NCI-H1105 treated with DMSO at 0.1 percent for 48 hours (cell line): ENCODE measurements around the gene BARHL2.

Experiments
- DNase-seq: peaks from one replicate; lab custom pipeline; 2025; lab: John Stamatoyannopoulos, UW

BARHL2 gene

DNA sequence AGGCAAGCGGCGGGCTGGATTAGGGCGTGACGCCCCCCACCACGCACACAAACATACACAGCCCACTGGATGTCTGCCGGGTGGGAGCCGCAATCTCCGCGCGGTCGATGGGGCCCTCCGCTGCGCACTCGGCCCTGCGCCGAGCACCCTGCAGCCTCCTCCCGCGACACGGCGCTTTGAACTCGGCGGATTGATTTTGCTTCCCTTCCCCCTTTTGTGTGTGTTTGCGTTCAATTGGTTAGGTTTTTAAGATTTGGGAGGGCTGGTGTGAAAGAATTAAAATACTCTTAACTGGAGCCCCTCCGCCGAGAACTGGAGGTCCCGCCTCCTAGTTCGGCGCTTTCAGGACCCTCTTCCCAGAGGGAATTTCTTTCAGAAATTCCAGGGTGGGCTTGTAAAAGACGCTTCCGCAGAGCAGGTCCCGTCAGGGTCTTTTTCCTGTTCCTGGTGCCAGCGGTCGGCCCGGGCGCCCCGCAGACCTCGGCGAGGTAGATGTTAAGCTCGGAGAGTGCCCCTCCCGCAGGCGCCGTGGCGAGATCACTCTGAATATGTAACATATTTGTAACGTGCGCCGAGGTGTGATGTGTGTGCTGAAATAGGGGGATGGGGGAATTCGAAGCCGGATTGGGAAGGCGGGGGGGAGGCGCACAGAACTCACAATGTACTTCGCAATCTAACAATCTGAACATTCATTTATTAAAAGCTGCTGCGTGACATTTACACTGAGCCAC lies 8.0 kb upstream of the BARHL2 start:
- no peak for DNase-seq

- no peak for DNase-seq
Measured at GRCh38 chr1:90724361-90724760, 7.3 kb upstream of the BARHL2 start.

DNA sequence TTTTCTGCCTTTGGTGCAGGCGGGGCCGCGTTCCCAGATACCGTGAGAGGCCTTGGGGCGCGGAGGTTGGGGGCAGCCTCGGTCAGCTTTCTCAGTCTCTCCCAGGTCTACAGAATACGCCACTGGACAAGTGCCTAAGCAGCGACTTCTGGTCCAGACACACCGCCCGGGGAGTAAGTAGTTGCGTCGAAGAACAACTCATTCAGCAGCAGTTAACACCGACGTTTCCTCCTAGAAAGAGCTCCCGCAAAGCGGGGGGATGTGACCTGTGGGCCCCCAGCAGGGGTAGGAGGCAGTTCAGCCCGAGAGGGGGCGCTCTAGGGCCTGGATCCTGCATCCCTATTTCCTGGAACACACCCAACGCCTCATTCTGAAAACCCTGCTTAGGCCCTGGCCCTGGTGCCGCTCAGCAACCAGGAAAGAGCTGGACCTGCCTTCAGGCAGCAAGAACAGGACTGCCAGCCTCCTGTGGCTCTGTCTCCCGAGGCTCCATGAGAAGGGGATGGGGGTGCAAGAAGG lies 6.5 kb upstream of the BARHL2 start:
- no peak for DNase-seq

- DNase-seq: no peak
Measured at GRCh38 chr1:90722874-90723589, 5.9 kb upstream of the BARHL2 start.

DNA sequence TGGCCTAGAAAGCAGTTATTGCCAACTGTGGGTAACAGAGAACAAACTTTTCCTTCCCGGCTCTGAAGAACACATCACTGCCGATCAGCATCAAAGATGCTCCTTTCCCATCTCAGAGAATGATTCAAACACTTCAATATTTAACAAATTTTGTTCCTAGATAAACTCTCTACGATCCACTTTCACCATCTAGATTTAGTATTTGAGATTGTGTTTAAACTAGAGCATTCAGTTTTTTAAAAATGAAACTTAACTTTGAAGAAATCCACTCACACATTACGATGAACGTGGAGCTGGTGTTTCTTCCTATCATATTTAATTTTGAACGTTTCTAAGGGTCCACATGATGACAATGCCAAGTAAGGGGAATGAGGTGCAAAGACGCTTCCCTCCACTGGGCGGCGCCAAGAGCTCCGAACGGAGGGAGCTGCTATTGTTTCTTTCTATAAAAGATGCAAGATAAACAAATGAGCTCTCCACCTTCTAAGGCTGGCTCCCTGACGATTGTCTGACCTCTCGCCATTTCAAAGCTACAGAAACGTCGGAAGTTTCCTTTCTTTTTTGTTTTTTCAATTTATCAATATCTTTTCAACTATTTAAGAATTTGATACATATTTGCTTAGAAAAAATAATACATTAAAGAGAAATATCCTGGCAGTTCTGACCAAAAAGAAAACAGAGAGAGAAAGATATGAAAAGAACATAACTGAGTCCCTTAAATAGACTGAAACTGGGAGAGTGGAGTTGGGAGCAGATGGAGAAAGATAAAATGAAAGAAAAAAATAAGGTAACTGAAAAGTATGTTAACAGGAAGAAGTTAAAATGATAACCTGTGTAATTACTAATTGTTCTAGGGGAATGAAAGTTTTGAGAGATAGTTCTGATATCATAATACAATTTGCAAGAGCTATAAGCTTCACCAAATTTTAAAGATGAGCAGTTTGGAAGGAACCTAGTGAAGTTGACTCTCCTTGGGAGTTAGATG lies 4.4 kb upstream of the BARHL2 start:
- DNase-seq: peak; percentile 93

GRCh38 chr1:90720145-90720636 lies 3.1 kb upstream of the BARHL2 start:
- DNase-seq: no peak

DNA sequence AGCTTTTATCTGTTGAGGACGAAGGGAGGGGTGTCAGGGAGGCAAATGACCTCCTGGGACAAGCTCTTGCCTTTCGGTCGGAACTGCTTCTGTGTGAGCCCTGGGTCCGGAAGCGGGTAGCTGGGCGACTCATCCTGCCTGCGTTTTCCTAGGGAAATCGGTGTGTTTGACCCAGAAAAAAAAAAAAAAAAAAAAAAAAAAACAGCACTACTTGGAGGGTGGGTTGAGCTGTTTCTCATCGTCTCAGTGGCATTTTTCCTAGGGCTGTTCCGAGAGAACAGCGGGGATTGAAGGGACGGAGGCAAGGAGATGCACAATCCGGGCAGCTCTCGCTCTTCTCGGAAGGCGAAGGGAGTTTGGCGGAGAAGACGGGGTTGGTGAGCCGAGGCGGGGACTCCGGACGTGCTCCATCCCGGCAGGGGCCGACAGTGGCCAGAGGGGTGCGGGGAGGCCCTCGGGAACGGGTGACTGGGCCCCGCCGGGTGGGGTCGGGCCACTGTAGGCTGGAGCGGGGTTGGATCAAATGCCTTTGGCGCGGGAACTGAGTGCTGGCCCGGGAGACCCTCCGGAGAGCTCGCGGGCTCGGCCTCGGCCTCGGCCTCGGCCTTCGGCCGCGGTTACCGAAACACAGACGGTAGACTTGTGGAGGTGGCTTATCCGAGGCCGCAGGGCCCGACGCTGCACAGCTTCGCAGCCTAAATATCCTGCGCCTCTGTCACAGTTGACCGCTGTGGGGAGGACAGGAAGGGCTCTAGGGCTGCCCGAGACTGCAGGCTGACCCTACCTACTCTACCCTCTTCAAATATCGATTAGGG lies 2.4 kb upstream of the BARHL2 start:
- no peak for DNase-seq

DNA sequence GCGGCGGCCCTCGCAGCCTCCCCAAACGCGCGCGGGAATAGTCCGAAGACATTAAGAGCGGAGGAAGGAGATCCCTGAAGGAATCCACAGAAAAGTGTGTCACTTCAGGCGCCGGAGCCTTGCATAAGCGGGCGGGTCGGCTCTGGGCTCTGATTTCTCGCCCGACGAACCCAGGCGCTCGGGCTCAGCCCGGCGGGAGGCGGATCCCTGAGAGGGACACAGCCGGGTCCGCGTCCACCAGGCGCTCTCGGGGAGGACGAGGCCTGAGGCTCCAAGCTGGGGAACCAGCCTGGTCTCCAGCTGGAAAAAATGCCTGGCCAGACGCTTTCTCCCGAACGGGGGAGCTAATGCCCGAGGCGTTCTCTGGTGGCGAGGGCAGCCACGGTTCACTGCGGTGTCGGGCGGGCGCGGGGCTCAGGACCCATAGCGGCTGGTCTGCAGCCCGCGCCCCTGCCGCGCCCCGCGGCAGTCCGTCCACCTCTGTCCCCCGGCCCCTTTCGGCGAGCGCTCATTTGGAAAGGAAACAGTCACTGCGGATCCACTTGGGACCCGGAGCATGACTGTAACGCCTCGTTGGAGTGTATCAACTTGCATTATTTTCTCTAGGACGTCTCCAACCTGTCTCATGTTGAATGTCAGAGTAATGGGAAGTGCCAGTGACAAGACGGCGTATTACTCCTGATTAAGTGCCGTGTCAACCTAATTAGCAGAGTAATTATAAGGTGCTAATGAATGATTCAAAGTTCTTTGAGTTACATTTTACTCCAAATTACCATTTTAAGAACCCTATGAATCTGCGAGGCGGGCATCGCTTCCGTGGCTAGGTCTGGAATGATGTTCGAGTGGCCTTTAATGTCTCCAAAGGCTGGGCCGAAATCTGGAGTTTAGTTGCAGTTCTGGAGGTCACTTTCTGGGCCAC lies 1.6 kb upstream of the BARHL2 start:
- no peak for DNase-seq

DNA sequence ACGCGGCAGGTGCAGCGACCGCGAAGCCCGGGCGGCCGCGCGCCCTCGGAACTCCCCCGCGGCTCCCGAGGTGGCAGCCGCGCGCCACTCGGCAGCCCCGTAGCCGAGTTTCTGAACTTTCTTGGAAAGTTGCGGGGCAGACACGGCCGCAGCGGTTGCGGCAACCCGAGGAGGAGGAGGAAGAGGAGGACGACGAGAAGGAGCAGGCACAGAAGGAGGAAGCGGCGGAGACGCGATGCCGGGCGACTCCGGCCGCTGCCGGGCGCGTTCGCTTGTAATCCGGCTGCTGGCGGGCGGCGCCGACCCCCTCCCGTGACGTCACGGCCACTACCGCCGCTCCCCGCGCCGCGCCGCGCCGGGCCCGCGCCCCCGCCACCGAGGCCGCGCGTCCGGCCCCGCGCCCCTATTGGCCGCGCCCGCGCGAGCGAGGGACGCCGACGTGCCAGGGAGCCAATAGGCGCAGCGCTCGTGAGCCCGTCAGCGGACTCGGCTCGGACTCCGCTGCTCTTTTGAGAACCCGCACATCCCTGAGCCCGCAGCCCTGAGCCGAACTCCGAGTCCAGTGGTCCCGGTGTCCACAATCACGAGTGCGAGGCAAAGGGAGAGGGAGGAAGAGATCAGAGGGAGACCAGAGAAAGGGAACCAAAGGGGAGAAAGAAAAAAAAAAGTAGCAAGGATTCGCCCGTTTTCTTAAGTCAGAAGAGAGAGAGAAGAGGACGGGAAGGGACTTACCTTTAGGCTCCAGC lies 736 bp upstream of the BARHL2 start:
- DNase-seq: no peak

DNA sequence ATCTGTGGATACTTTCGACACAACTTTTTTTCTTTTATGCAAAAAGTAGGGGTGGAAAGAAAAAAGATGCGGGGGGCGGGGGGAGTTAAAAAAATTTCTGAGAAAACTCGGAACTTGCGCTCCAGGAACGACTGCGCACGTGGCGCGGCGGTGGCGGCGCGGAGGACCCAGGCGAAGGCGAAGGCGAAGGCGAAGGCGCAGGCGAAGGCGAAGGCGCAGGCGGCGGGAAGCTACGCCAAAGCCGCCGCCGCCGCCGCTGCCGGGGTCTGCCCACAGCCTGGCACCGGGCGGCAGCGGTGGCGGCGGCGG lies 208 bp upstream of the BARHL2 start:
- no peak for DNase-seq

GRCh38 chr1:90716243-90716551 lies 905 bp downstream of the BARHL2 start:
- no peak for DNase-seq

DNA sequence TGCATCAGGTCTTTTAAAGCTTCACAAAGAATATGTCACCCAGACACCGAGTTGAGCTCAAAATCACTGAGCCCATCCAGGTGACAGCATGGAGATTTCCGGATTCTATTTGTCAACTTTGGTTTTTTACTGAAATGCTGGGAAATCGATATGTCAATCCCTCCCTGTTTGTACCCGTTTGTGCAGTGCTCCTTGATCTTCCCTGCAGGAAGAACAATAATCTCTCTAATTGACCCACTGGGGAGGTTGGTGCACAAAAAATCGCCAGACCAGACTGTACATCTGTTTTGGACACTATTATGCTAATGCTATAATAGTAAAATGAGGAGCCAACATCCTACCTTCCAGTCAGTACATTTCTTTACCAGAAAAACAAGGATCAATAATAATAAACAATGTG lies 1.8 kb downstream of the BARHL2 start:
- DNase-seq: no peak

DNA sequence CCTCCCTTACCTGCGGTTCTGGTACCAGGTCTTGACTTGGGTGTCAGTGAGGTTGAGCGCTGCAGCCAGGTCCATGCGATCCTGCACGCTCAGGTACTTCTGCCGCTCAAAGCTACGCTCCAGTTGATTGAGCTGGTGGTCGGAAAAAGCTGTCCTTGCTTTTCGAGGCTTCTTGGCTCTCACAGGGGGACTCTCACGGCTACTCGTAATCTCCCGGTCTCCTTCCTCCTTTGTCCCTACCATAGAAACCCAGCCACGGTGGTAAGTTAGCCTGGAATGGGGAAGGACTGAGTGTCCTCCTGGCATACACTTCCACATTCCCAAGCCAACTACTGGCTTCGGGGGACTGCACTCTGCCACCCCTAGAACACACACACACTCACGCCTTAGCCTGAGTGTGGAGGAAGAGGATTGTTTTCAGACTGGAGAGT lies 2.6 kb downstream of the BARHL2 start:
- no peak for DNase-seq

GRCh38 chr1:90713741-90714509 lies 3.2 kb downstream of the BARHL2 start:
- no peak for DNase-seq

- DNase-seq: no peak
Measured at GRCh38 chr1:90712915-90713730, 4.0 kb downstream of the BARHL2 start.

- DNase-seq: no peak
Measured at GRCh38 chr1:90712153-90712856, 4.8 kb downstream of the BARHL2 start.

DNA sequence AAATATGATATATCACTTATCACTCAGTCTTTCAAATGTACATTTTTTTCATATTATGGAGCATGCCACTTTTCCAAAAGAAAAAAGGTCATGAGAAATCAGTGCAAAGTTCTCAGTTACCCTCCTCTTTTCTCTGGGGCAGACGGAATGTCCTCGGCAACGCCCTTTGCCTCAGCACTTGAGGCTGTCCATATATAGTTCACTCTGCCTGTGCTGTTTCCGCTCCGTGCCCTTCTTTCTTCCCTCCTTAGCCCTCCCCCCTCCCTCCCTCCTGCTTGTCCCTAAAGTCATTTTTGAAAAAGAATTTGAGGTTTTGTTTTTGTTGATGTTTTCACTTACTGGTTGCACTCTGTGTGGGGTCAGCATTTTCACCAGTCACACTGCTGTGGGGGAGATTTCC lies 5.4 kb downstream of the BARHL2 start:
- DNase-seq: no peak
